Suprapubic skin (tissue), 3 donors: Measurements from ENCODE around the gene MEA1.

Experiments used
- POLR2A ChIP-seq, 2 donors: fragments of 450-650 bp; IDR thresholded peaks; one replicate each; pipeline ENCODE4 v1.6.1; 2017; ENCODE audit warnings: antibody characterized with exemption in 2 of 2, mild to moderate bottlenecking in 2 of 2, moderate library complexity in 2 of 2
- TF ChIP-seq, protein P1 (sequence below), 2 donors: fragments of 200-600 bp in 1 of 2; fragments of 450-650 bp in 1 of 2; sonication (generic) in 1 of 2; IDR thresholded peaks; one replicate each; pipeline ENCODE4 v1.5.1; 2016 to 2019; ENCODE audit warnings: antibody characterized with exemption in 2 of 2, mild to moderate bottlenecking in 1 of 2, moderate library complexity in 1 of 2

GRCh38 chr6:43047998-43048397 is 34.3 kb upstream of the MEA1 start:
- TF ChIP-seq POLR2A (IDR thresholded peaks at IDR 0.05), result no peak
- TF ChIP-seq, protein P1, sequence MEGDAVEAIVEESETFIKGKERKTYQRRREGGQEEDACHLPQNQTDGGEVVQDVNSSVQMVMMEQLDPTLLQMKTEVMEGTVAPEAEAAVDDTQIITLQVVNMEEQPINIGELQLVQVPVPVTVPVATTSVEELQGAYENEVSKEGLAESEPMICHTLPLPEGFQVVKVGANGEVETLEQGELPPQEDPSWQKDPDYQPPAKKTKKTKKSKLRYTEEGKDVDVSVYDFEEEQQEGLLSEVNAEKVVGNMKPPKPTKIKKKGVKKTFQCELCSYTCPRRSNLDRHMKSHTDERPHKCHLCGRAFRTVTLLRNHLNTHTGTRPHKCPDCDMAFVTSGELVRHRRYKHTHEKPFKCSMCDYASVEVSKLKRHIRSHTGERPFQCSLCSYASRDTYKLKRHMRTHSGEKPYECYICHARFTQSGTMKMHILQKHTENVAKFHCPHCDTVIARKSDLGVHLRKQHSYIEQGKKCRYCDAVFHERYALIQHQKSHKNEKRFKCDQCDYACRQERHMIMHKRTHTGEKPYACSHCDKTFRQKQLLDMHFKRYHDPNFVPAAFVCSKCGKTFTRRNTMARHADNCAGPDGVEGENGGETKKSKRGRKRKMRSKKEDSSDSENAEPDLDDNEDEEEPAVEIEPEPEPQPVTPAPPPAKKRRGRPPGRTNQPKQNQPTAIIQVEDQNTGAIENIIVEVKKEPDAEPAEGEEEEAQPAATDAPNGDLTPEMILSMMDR (IDR thresholded peaks at IDR 0.05), result no peak
